Measurements from ENCODE around the gene DDX27. TPM values are rescaled to one million over a fixed set of nuclear protein-coding genes. Genes with fewer than 3 reads are reported as not detected.
A peak's percentile ranks its signal among the peaks of the same experiment; 100 is the strongest.

Gene DDX27
- total and polyA plus RNA-seq, 2 of the 13 experiments (the other 11 are each of a cell fraction or from before 2014, with no cell fraction given) = 42.6 to 72.8 TPM

- intact Hi-C loops (cut with micrococcal nuclease; ENCODE audit: unreplicated experiment) (no loop called here), in situ Hi-C loops (cut with HindIII; ENCODE audit: extremely low pct_ligation_motif_present, low pct_unique_long_range_greater_than_20kb) (loop anchor here (5.0 kb wide), 1 partner anchor 75 kb away; no protein-coding TSS in a partner anchor)
- 94% methylated on average over 5 of the region's 5 CpGs for WGBS (ENCODE audit: low lambda C conversion rate)
- ChIA-PET POLR2A (no interaction called here), CTCF (ENCODE audit: low intra/inter-chr PET ratio, low total read pairs) (no interaction called here)
- peaks cover 54 to 85% of the 10 kb centered on the region in 2 experiments for H3K36me3 ChIP-seq (replicated peaks in 1 of 2; ENCODE audit: control insufficient read depth in 1 of 2, insufficient read depth in 2 of 2, low read length in 2 of 2)
- no peaks in the 10 kb centered on the region for H4K20me1 ChIP-seq (ENCODE audit: insufficient read depth, low read length)
- no peak for TF ChIP-seq ZNF256 (CRISPR knock-in tag; conservative IDR thresholded peaks at IDR 0.05)
- TF ChIP-seq ZNF790 (CRISPR knock-in tag; IDR thresholded peaks at IDR 0.05; ENCODE audit: borderline replicate concordance) = no peak
- H3K9me3 ChIP-seq (ENCODE audit: low read length) = no peaks in the 10 kb centered on the region
- BruUV-seq (replicated peaks) = TSS peak; percentile 15
- no peaks in the 10 kb centered on the region for H3K27me3 ChIP-seq (ENCODE audit: control insufficient read depth in 1 of 2, insufficient read depth in 2 of 2, low read length in 2 of 2)
- no peaks in the 10 kb centered on the region for H3K4me1 ChIP-seq (ENCODE audit: insufficient read depth, low read length)
- no peak overlapping the region for H3K4me3 ChIP-seq (replicated peaks in 1 of 3; ENCODE audit: insufficient read depth in 1 of 3, low read depth in 2 of 3, low read length in 3 of 3)
- FAIRE-seq = no peak
- H2AFZ ChIP-seq (ENCODE audit: low read length) = no peak overlapping the region
- no peak for ATAC-seq
- DNase-seq (ENCODE audit: low spot score) = no peak
- no peak overlapping the region for H3K4me2 ChIP-seq (ENCODE audit: low read depth, low read length)
- H3K27ac ChIP-seq (ENCODE audit: extremely low read length, insufficient read depth, low read length) = no peak overlapping the region
- H3K9ac ChIP-seq (ENCODE audit: insufficient read depth, low read depth, low read length) = no peak overlapping the region
- H3K79me2 ChIP-seq (ENCODE audit: insufficient read depth, low read length) = no peaks in the 10 kb centered on the region
These were observed 28.6 kb downstream of the DDX27 start for GRCh38 chr20:49247792-49248191.

- FAIRE-seq = no peak
- 99% methylated on average over 9 of the region's 10 CpGs for WGBS (ENCODE audit: low lambda C conversion rate)
- Histone ChIP-seq H3K9ac (ENCODE audit: insufficient read depth, low read depth, low read length) (no peak overlapping the region), H2AFZ (ENCODE audit: low read length) (no peak overlapping the region), H3K36me3 (replicated peaks in 1 of 2; ENCODE audit: control insufficient read depth in 1 of 2, insufficient read depth in 2 of 2, low read length in 2 of 2) (peaks cover 52 to 85% of the 10 kb centered on the region in 2 experiments), H3K9me3 (ENCODE audit: low read length) (no peaks in the 10 kb centered on the region), H3K79me2 (ENCODE audit: insufficient read depth, low read length) (no peaks in the 10 kb centered on the region), H4K20me1 (ENCODE audit: insufficient read depth, low read length) (no peaks in the 10 kb centered on the region), H3K4me3 (replicated peaks in 1 of 3; ENCODE audit: insufficient read depth in 1 of 3, low read depth in 2 of 3, low read length in 3 of 3) (no peak overlapping the region), H3K4me1 (ENCODE audit: insufficient read depth, low read length) (no peaks in the 10 kb centered on the region), H3K27ac (ENCODE audit: extremely low read length, insufficient read depth, low read length) (no peak overlapping the region), H3K27me3 (ENCODE audit: control insufficient read depth in 1 of 2, insufficient read depth in 2 of 2, low read length in 2 of 2) (no peaks in the 10 kb centered on the region), H3K4me2 (ENCODE audit: low read depth, low read length) (no peak overlapping the region)
- POLR2A ChIA-PET = no interaction called here
- intact Hi-C loops (cut with micrococcal nuclease; ENCODE audit: unreplicated experiment) = no loop called here
- in situ Hi-C loops (cut with HindIII; ENCODE audit: extremely low pct_ligation_motif_present, low pct_unique_long_range_greater_than_20kb) = loop anchor here (5.0 kb wide), 1 partner anchor 74 kb away; no protein-coding TSS in a partner anchor
- CTCF ChIA-PET (ENCODE audit: low intra/inter-chr PET ratio, low total read pairs) = no interaction called here
- no peak for DNase-seq (ENCODE audit: low spot score)
- ATAC-seq = no peak; the same call in 2 of the 3 replicates
- BruUV-seq (replicated peaks) = no TSS peak
- peak; percentile 31; the same call in 1 of the 2 replicates for TF ChIP-seq ATF7 (IDR thresholded peaks at IDR 0.05)
- no peak for TF ChIP-seq ATF7 (CRISPR knock-in tag; IDR thresholded peaks at IDR 0.05)
- no peak for TF ChIP-seq ZNF781 (CRISPR knock-in tag; IDR thresholded peaks at IDR 0.05; ENCODE audit: borderline replicate concordance, not compliant biosample characterization)
- TF ChIP-seq ZBTB46 (CRISPR knock-in tag; IDR thresholded peaks at IDR 0.05; ENCODE audit: borderline replicate concordance) = no peak
- no peak for TF ChIP-seq ZNF605 (CRISPR knock-in tag; IDR thresholded peaks at IDR 0.05)
- TF ChIP-seq TFDP2 (CRISPR knock-in tag; IDR thresholded peaks at IDR 0.05) = no peak
- TF ChIP-seq ZEB1 (IDR thresholded peaks at IDR 0.05; ENCODE audit: insufficient replicate concordance, low read depth) = no peak
- no peak for TF ChIP-seq ELF1 (CRISPR knock-in tag; IDR thresholded peaks at IDR 0.05)
- TF ChIP-seq ZNF251 (CRISPR knock-in tag; IDR thresholded peaks at IDR 0.05) = no peak
- no peak for TF ChIP-seq HES4 (CRISPR knock-in tag; IDR thresholded peaks at IDR 0.05; ENCODE audit: borderline replicate concordance)
- TF ChIP-seq RORA (CRISPR knock-in tag; IDR thresholded peaks at IDR 0.05) = no peak
- no peak for TF ChIP-seq HOXA5 (CRISPR knock-in tag; IDR thresholded peaks at IDR 0.05)
- TF ChIP-seq SNAPC2 (CRISPR knock-in tag; IDR thresholded peaks at IDR 0.05) = no peak
- TF ChIP-seq ZFP91 (CRISPR knock-in tag; IDR thresholded peaks at IDR 0.05; ENCODE audit: borderline replicate concordance) = no peak
These were observed 29.1 kb downstream of the DDX27 start for GRCh38 chr20:49248301-49248700.
